HEK293 (cell line): Measurements from ENCODE around the gene FNDC1.

Experiments
- INSM2 ChIP-seq: fragments of 450-650 bp; formaldehyde crosslinking; IDR thresholded peaks from 2 replicates; pipeline ENCODE4 v1.5.1; 2016; ENCODE audit warnings: missing biosample characterization, missing genetic modification characterization
- ZBTB21 ChIP-seq: fragments of 450-650 bp; formaldehyde crosslinking; IDR thresholded peaks from 2 replicates; pipeline ENCODE4 v1.5.1; 2017; ENCODE audit warnings: missing biosample characterization, missing genetic modification characterization
- ZNF548 ChIP-seq: fragments of 450-650 bp; formaldehyde crosslinking; IDR thresholded peaks from 2 replicates; pipeline ENCODE4 v1.5.1; 2016; ENCODE audit warnings: missing biosample characterization, missing genetic modification characterization
- TF ChIP-seq, protein P1 (sequence below): sonication (generic); formaldehyde crosslinking; IDR thresholded peaks from 2 replicates; pipeline ENCODE4 v1.8.1; 2022; ENCODE audit warnings: mild to moderate bottlenecking, moderate library complexity, missing genetic modification reagents
- TF ChIP-seq, protein P2 (sequence below): fragments of 450-650 bp; formaldehyde crosslinking; IDR thresholded peaks from 2 replicates; pipeline ENCODE4 v1.5.1; 2016; ENCODE audit warnings: missing biosample characterization, missing genetic modification characterization

- TF ChIP-seq INSM2 (tag by site-specific recombination) (peak; percentile 85), ZBTB21 (tag by site-specific recombination) (peak; percentile 73), ZNF548 (tag by site-specific recombination) (no peak)
- TF ChIP-seq, protein P1, sequence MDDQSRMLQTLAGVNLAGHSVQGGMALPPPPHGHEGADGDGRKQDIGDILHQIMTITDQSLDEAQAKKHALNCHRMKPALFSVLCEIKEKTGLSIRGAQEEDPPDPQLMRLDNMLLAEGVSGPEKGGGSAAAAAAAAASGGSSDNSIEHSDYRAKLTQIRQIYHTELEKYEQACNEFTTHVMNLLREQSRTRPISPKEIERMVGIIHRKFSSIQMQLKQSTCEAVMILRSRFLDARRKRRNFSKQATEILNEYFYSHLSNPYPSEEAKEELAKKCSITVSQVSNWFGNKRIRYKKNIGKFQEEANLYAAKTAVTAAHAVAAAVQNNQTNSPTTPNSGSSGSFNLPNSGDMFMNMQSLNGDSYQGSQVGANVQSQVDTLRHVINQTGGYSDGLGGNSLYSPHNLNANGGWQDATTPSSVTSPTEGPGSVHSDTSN (CRISPR knock-in tag), result no peak
- TF ChIP-seq, protein P2, sequence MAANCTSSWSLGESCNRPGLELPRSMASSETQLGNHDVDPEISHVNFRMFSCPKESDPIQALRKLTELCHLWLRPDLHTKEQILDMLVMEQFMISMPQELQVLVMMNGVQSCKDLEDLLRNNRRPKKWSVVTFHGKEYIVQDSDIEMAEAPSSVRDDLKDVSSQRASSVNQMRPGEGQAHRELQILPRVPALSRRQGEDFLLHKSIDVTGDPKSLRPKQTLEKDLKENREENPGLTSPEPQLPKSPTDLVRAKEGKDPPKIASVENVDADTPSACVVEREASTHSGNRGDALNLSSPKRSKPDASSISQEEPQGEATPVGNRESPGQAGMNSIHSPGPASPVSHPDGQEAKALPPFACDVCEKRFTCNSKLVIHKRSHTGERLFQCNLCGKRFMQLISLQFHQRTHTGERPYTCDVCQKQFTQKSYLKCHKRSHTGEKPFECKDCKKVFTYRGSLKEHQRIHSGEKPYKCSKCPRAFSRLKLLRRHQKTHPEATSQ (tag by site-specific recombination), result no peak
Measured at GRCh38 chr6:159252955-159253508, 83.8 kb downstream of the FNDC1 start.
